HEK293 (cell line): ENCODE results near the gene PROM2.
A peak's percentile ranks its signal among the peaks of the same experiment; 100 is the strongest.

ENCODE experiments used
- CTCF ChIA-PET: fragments of 350-600 bp; formaldehyde crosslinking; extraction: SDS; loops from one replicate; lab custom pipeline; 2021; ENCODE audit warnings: antibody characterized with exemption; lab: Yijun Ruan, JAX
- POLR2A ChIA-PET: fragments of 300-600 bp; formaldehyde crosslinking; extraction: SDS; loops from one replicate; lab custom pipeline; 2020; ENCODE audit warnings: antibody characterized with exemption, inconsistent platforms; lab: Yijun Ruan, JAX
- H3K27ac ChIP-seq: fragments of 200-500 bp; sonication (Bioruptor generic); 2 replicates; pipeline ENCODE4 v1.5.1; 2014; ENCODE audit warnings: low read depth, low read length, control low read depth, inconsistent platforms; ENCODE audit errors: extremely low read depth
- H3K36me3 ChIP-seq, 2 experiments: fragments of 200-500 bp in 1 of 2; sonication (Bioruptor generic) in 1 of 2; 1 replicate in 1 of 2; 2 replicates in 1 of 2; pipeline ENCODE4 v1.5.1; 2014 to 2017; ENCODE audit warnings: inconsistent platforms in 2 of 2, low read length in 2 of 2; ENCODE audit not compliant: control insufficient read depth in 2 of 2, insufficient read depth in 1 of 2
- H3K4me1 ChIP-seq: fragments of 200-500 bp; sonication (Bioruptor generic); 2 replicates; pipeline ENCODE4 v1.5.1; 2014; ENCODE audit warnings: mild to moderate bottlenecking, low read length, inconsistent platforms; ENCODE audit not compliant: control insufficient read depth, insufficient read depth
- H3K4me3 ChIP-seq: 2 replicates; pipeline ENCODE4 v1.5.1; 2011; ENCODE audit warnings: low read depth, mild to moderate bottlenecking, control low read depth, low read length, moderate library complexity
- H3K9me3 ChIP-seq: fragments of 200-500 bp; sonication (Bioruptor generic); 2 replicates; pipeline ENCODE4 v1.5.1; 2014; ENCODE audit warnings: low read depth, low read length, inconsistent platforms; ENCODE audit not compliant: control insufficient read depth, insufficient read depth
- HIC1 ChIP-seq: fragments of 450-650 bp; formaldehyde crosslinking; IDR thresholded peaks from 2 replicates; pipeline ENCODE4 v1.5.1; 2016; ENCODE audit warnings: missing biosample characterization, missing genetic modification characterization
- KLF9 ChIP-seq: fragments of 450-650 bp; formaldehyde crosslinking; IDR thresholded peaks from 2 replicates; pipeline ENCODE4 v1.5.1; 2016; ENCODE audit warnings: missing biosample characterization, missing genetic modification characterization, low read depth
- MYNN ChIP-seq: fragments of 450-650 bp; formaldehyde crosslinking; IDR thresholded peaks from 2 replicates; pipeline ENCODE4 v1.5.1; 2016; ENCODE audit warnings: missing biosample characterization, missing genetic modification characterization, borderline replicate concordance
- SETDB1 ChIP-seq: IDR thresholded peaks from one replicate; pipeline ENCODE4 v1.6.1; 2017; ENCODE audit warnings: mild to moderate bottlenecking, low read length, moderate library complexity, mixed read lengths; ENCODE audit not compliant: insufficient read length
- ZBTB26 ChIP-seq: fragments of 450-650 bp; formaldehyde crosslinking; optimal IDR thresholded peaks from 2 replicates; pipeline ENCODE3; 2016; ENCODE audit warnings: missing biosample characterization, mild to moderate bottlenecking, missing genetic modification characterization
- ZFP41 ChIP-seq: fragments of 450-650 bp; formaldehyde crosslinking; IDR thresholded peaks from 2 replicates; pipeline ENCODE4 v1.5.1; 2016; ENCODE audit warnings: missing biosample characterization, missing genetic modification characterization, borderline replicate concordance
- ZIC2 ChIP-seq: fragments of 450-650 bp; formaldehyde crosslinking; IDR thresholded peaks from 2 replicates; pipeline ENCODE4 v1.5.1; 2016; ENCODE audit warnings: missing biosample characterization, missing genetic modification characterization
- ZNF112 ChIP-seq: fragments of 450-650 bp; formaldehyde crosslinking; IDR thresholded peaks from 2 replicates; pipeline ENCODE4 v1.5.0; 2017; ENCODE audit warnings: missing biosample characterization, missing genetic modification characterization
- ZNF114 ChIP-seq: fragments of 450-650 bp; formaldehyde crosslinking; IDR thresholded peaks from 2 replicates; pipeline ENCODE4 v1.5.0; 2017; ENCODE audit warnings: missing biosample characterization, missing genetic modification characterization
- ZNF175 ChIP-seq: fragments of 450-650 bp; formaldehyde crosslinking; IDR thresholded peaks from 2 replicates; pipeline ENCODE4 v1.5.1; 2016; ENCODE audit warnings: missing biosample characterization, missing genetic modification characterization
- ZNF341 ChIP-seq: fragments of 450-650 bp; formaldehyde crosslinking; IDR thresholded peaks from 2 replicates; pipeline ENCODE4; 2016; ENCODE audit warnings: low read depth, missing biosample characterization, missing genetic modification characterization
- ZNF433 ChIP-seq: fragments of 450-650 bp; formaldehyde crosslinking; IDR thresholded peaks from 2 replicates; pipeline ENCODE4 v1.5.1; 2016; ENCODE audit warnings: missing biosample characterization, missing genetic modification characterization, low read depth
- ZNF501 ChIP-seq: fragments of 450-650 bp; formaldehyde crosslinking; IDR thresholded peaks from 2 replicates; pipeline ENCODE4 v1.5.1; 2016; ENCODE audit warnings: missing biosample characterization, missing genetic modification characterization
- ZNF549 ChIP-seq: fragments of 450-650 bp; IDR thresholded peaks from 2 replicates; pipeline ENCODE4 v1.5.1; 2018; ENCODE audit warnings: missing biosample characterization, missing genetic modification characterization, mild to moderate bottlenecking, inconsistent platforms, moderate library complexity
- ZNF558 ChIP-seq: fragments of 450-650 bp; formaldehyde crosslinking; IDR thresholded peaks from 2 replicates; pipeline ENCODE4 v1.5.1; 2016; ENCODE audit warnings: missing biosample characterization, missing genetic modification characterization
- ZNF623 ChIP-seq: fragments of 450-650 bp; formaldehyde crosslinking; IDR thresholded peaks from 2 replicates; pipeline ENCODE4 v1.5.1; 2016; ENCODE audit warnings: missing biosample characterization, missing genetic modification characterization
- ZNF677 ChIP-seq: fragments of 450-650 bp; IDR thresholded peaks from 2 replicates; pipeline ENCODE4 v1.5.0; 2018; ENCODE audit warnings: missing biosample characterization, mild to moderate bottlenecking, missing genetic modification characterization, moderate library complexity
- ZNF707 ChIP-seq: fragments of 450-650 bp; formaldehyde crosslinking; IDR thresholded peaks from 2 replicates; pipeline ENCODE4 v1.5.1; 2016; ENCODE audit warnings: missing biosample characterization, missing genetic modification characterization
- ZNF776 ChIP-seq: fragments of 450-650 bp; formaldehyde crosslinking; IDR thresholded peaks from 2 replicates; pipeline ENCODE4 v1.5.0; 2017; ENCODE audit warnings: missing biosample characterization, missing genetic modification characterization, borderline replicate concordance
- ZNF785 ChIP-seq: fragments of 450-650 bp; formaldehyde crosslinking; IDR thresholded peaks from 2 replicates; pipeline ENCODE4 v1.5.1; 2016; ENCODE audit warnings: missing biosample characterization, missing genetic modification characterization
- ZNF791 ChIP-seq: fragments of 450-650 bp; formaldehyde crosslinking; IDR thresholded peaks from 2 replicates; pipeline ENCODE4 v1.5.1; 2016; ENCODE audit warnings: missing biosample characterization, missing genetic modification characterization
- ZSCAN30 ChIP-seq: fragments of 450-650 bp; IDR thresholded peaks from 2 replicates; pipeline ENCODE4 v1.5.1; 2018; ENCODE audit warnings: missing biosample characterization, mild to moderate bottlenecking, missing genetic modification characterization, moderate library complexity

PROM2 gene

GRCh38 chr2:95278637-95279225 lies 4.5 kb downstream of the PROM2 start:
- H3K4me1 ChIP-seq = no peaks in the 10 kb centered on the region
- H3K9me3 ChIP-seq = no peaks in the 10 kb centered on the region
- CTCF ChIA-PET = no interaction called here
- no peak overlapping the region for H3K27ac ChIP-seq
- TF ChIP-seq ZIC2 (tag by site-specific recombination) (0 out of 2 replicates have a peak, but pooled peaks have one; percentile 13), ZNF112 (tag by site-specific recombination) (no peak)
- TF ChIP-seq, all 188 proteins: peak for 1
- Histone ChIP-seq H3K36me3 (no peaks in the 10 kb centered on the region), H3K4me3 (no peak overlapping the region)
- POLR2A ChIA-PET = no interaction called here

GRCh38 chr2:95279435-95280035 lies 5.3 kb downstream of the PROM2 start:
- CTCF ChIA-PET = no interaction called here
- Histone ChIP-seq H3K36me3 (no peaks in the 10 kb centered on the region), H3K9me3 (no peaks in the 10 kb centered on the region), H3K4me1 (no peaks in the 10 kb centered on the region)
- POLR2A ChIA-PET = no interaction called here
- TF ChIP-seq KLF9 (tag by site-specific recombination) = no peak
- TF ChIP-seq, all 188 proteins: peak for 0
- H3K27ac ChIP-seq = no peak overlapping the region
- no peak overlapping the region for H3K4me3 ChIP-seq

GRCh38 chr2:95281071-95281470 lies 6.8 kb downstream of the PROM2 start:
- Histone ChIP-seq H3K9me3 (no peaks in the 10 kb centered on the region), H3K27ac (no peak overlapping the region)
- TF ChIP-seq ZNF776 (tag by site-specific recombination) (no peak), ZNF791 (tag by site-specific recombination) (no peak), SETDB1 (no peak), ZNF677 (tag by site-specific recombination) (no peak), ZBTB26 (tag by site-specific recombination) (no peak)
- TF ChIP-seq, all 188 proteins: peak for 0
- Histone ChIP-seq H3K4me3 (no peak overlapping the region), H3K36me3 (no peaks in the 10 kb centered on the region), H3K4me1 (no peaks in the 10 kb centered on the region)
- POLR2A ChIA-PET = no interaction called here
- CTCF ChIA-PET = no interaction called here

- Histone ChIP-seq H3K4me1 (no peaks in the 10 kb centered on the region), H3K4me3 (no peak overlapping the region), H3K27ac (no peak overlapping the region), H3K9me3 (no peaks in the 10 kb centered on the region), H3K36me3 (no peaks in the 10 kb centered on the region)
- POLR2A ChIA-PET = no interaction called here
- TF ChIP-seq ZNF175 (tag by site-specific recombination) (no peak), ZNF549 (tag by site-specific recombination) (no peak), ZFP41 (no peak), ZNF707 (tag by site-specific recombination) (no peak), ZNF785 (tag by site-specific recombination) (no peak), ZNF433 (tag by site-specific recombination) (no peak), ZSCAN30 (tag by site-specific recombination) (no peak), ZNF114 (tag by site-specific recombination) (no peak), MYNN (tag by site-specific recombination) (no peak), ZNF341 (no peak), ZNF623 (no peak), ZNF501 (no peak), ZBTB26 (tag by site-specific recombination) (no peak), HIC1 (tag by site-specific recombination) (no peak), ZNF558 (no peak)
- CTCF ChIA-PET = no interaction called here
Measured at GRCh38 chr2:95281786-95282185, 7.5 kb downstream of the PROM2 start.
